ENCODE results near the gene CPLX3. TPM values are rescaled to one million over a fixed set of nuclear protein-coding genes. Genes with fewer than 3 reads are reported as not detected.
A peak's percentile ranks its signal among the peaks of the same experiment; 100 is the strongest.

CPLX3 gene
- total and polyA plus RNA-seq, 4 donors = 0.05 to 0.13 TPM; not detected in 2

- intact Hi-C loops (cut with DNase I) = loop anchor here in 1 of 2 donors (5.0 kb wide), 1 partner anchor 55 kb away; the partner anchor contains the start of gene ULK3
- WGBS, 2 donors = 44 to 50% methylated on average over 13 of the region's 13 CpGs
- Histone ChIP-seq H3K27me3 (ENCODE audit: control insufficient read depth in 1 of 2, insufficient read depth in 2 of 2, low read length in 1 of 2) (no peaks in the 10 kb centered on the region), H3K36me3 (ENCODE audit: control insufficient read depth in 1 of 2, insufficient read depth in 2 of 2, low read length in 1 of 2) (no peaks in the 10 kb centered on the region), H3K4me3 (ENCODE audit: low read length in 2 of 2) (no peak overlapping the region), H3K4me1 (ENCODE audit: control insufficient read depth in 1 of 2, insufficient read depth in 2 of 2, low read length in 2 of 2) (peaks cover 0 to 5% of the 10 kb centered on the region in 2 donors), H3K9me3 (ENCODE audit: control insufficient read depth, low read length) (no peaks in the 10 kb centered on the region), H3K27ac (ENCODE audit: low read depth in 1 of 2, low read length in 2 of 2) (no peak overlapping the region)
- peak in 1 of 2 donors; percentile 90 for DNase-seq
- peak; percentile 32 for ATAC-seq (ENCODE audit: low FRiP score)
Observed at GRCh38 chr15:74787251-74788041, 39.0 kb upstream of the CPLX3 start.

GRCh38 chr15:74788042-74788682 lies 38.3 kb upstream of the CPLX3 start:
- Histone ChIP-seq H3K9me3 (ENCODE audit: control insufficient read depth, low read length) (no peaks in the 10 kb centered on the region), H3K36me3 (ENCODE audit: control insufficient read depth in 1 of 2, insufficient read depth in 2 of 2, low read length in 1 of 2) (no peaks in the 10 kb centered on the region), H3K4me3 (ENCODE audit: low read length in 2 of 2) (no peak overlapping the region), H3K27ac (ENCODE audit: low read depth in 1 of 2, low read length in 2 of 2) (no peak overlapping the region), H3K27me3 (ENCODE audit: control insufficient read depth in 1 of 2, insufficient read depth in 2 of 2, low read length in 1 of 2) (no peaks in the 10 kb centered on the region), H3K4me1 (ENCODE audit: control insufficient read depth in 1 of 2, insufficient read depth in 2 of 2, low read length in 2 of 2) (peaks cover 0 to 5% of the 10 kb centered on the region in 2 donors)
- intact Hi-C loops (cut with DNase I) = loop anchor here in 1 of 2 donors (5.0 kb wide), 1 partner anchor 54 kb away; the partner anchor contains the start of gene ULK3
- DNase-seq (no peak), ATAC-seq (ENCODE audit: low FRiP score) (no peak)
- WGBS, 2 donors = 55 to 56% methylated on average over 7 of the region's 7 CpGs

- H3K36me3 ChIP-seq (ENCODE audit: control insufficient read depth in 1 of 2, insufficient read depth in 2 of 2, low read length in 1 of 2) = no peaks in the 10 kb centered on the region
- H3K27ac ChIP-seq (ENCODE audit: low read depth in 1 of 2, low read length in 2 of 2) = no peak overlapping the region
- intact Hi-C loops (cut with DNase I) = loop anchor here in 1 of 2 donors (5.0 kb wide), 1 partner anchor 54 kb away; the partner anchor contains the start of gene ULK3
- ATAC-seq (ENCODE audit: low FRiP score) = no peak
- H3K9me3 ChIP-seq (ENCODE audit: control insufficient read depth, low read length) = no peaks in the 10 kb centered on the region
- no peaks in the 10 kb centered on the region for H3K27me3 ChIP-seq (ENCODE audit: control insufficient read depth in 1 of 2, insufficient read depth in 2 of 2, low read length in 1 of 2)
- no peak for DNase-seq
- no peak overlapping the region for H3K4me3 ChIP-seq (ENCODE audit: low read length in 2 of 2)
- H3K4me1 ChIP-seq (ENCODE audit: control insufficient read depth in 1 of 2, insufficient read depth in 2 of 2, low read length in 2 of 2) = peaks cover 0 to 5% of the 10 kb centered on the region in 2 donors
- WGBS, 2 donors = 76% methylated on average over 9 of the region's 9 CpGs
Observed at GRCh38 chr15:74788683-74789151, 37.7 kb upstream of the CPLX3 start.

- intact Hi-C loops (cut with DNase I) = loop anchor here in 1 of 2 donors (5.0 kb wide), 1 partner anchor 53 kb away; the partner anchor contains the start of gene ULK3
- no peaks in the 10 kb centered on the region for H3K27me3 ChIP-seq (ENCODE audit: control insufficient read depth in 1 of 2, insufficient read depth in 2 of 2, low read length in 1 of 2)
- no peaks in the 10 kb centered on the region for H3K36me3 ChIP-seq (ENCODE audit: control insufficient read depth in 1 of 2, insufficient read depth in 2 of 2, low read length in 1 of 2)
- H3K4me3 ChIP-seq (ENCODE audit: low read length in 2 of 2) = no peak overlapping the region
- peaks cover 0 to 5% of the 10 kb centered on the region in 2 donors for H3K4me1 ChIP-seq (ENCODE audit: control insufficient read depth in 1 of 2, insufficient read depth in 2 of 2, low read length in 2 of 2)
- H3K9me3 ChIP-seq (ENCODE audit: control insufficient read depth, low read length) = no peaks in the 10 kb centered on the region
- 56 to 60% methylated on average over 14 of the region's 14 CpGs for WGBS, 2 donors
- ATAC-seq (ENCODE audit: low FRiP score) = no peak
- DNase-seq = no peak
- H3K27ac ChIP-seq (ENCODE audit: low read depth in 1 of 2, low read length in 2 of 2) = no peak overlapping the region
Observed at GRCh38 chr15:74789171-74789631, 37.2 kb upstream of the CPLX3 start.

GRCh38 chr15:74789741-74790079 lies 36.7 kb upstream of the CPLX3 start:
- intact Hi-C loops (cut with DNase I) = loop anchor here in 1 of 2 donors (5.0 kb wide), 1 partner anchor 53 kb away; the partner anchor contains the start of gene ULK3
- H3K4me3 ChIP-seq (ENCODE audit: low read length in 2 of 2) = no peak overlapping the region
- H3K27me3 ChIP-seq (ENCODE audit: control insufficient read depth in 1 of 2, insufficient read depth in 2 of 2, low read length in 1 of 2) = no peaks in the 10 kb centered on the region
- DNase-seq = no peak
- 28 to 29% methylated on average over 3 of the region's 3 CpGs for WGBS, 2 donors
- no peak for ATAC-seq (ENCODE audit: low FRiP score)
- peak overlapping the region; percentile 23 to 25 for H3K27ac ChIP-seq (ENCODE audit: low read depth in 1 of 2, low read length in 2 of 2)
- peaks cover 0 to 5% of the 10 kb centered on the region in 2 donors for H3K4me1 ChIP-seq (ENCODE audit: control insufficient read depth in 1 of 2, insufficient read depth in 2 of 2, low read length in 2 of 2)
- no peaks in the 10 kb centered on the region for H3K36me3 ChIP-seq (ENCODE audit: control insufficient read depth in 1 of 2, insufficient read depth in 2 of 2, low read length in 1 of 2)
- no peaks in the 10 kb centered on the region for H3K9me3 ChIP-seq (ENCODE audit: control insufficient read depth, low read length)

- peaks cover 0 to 5% of the 10 kb centered on the region in 2 donors for H3K4me1 ChIP-seq (ENCODE audit: control insufficient read depth in 1 of 2, insufficient read depth in 2 of 2, low read length in 2 of 2)
- H3K9me3 ChIP-seq (ENCODE audit: control insufficient read depth, low read length) = no peaks in the 10 kb centered on the region
- no peak overlapping the region for H3K4me3 ChIP-seq (ENCODE audit: low read length in 2 of 2)
- H3K27me3 ChIP-seq (ENCODE audit: control insufficient read depth in 1 of 2, insufficient read depth in 2 of 2, low read length in 1 of 2) = no peaks in the 10 kb centered on the region
- H3K27ac ChIP-seq (ENCODE audit: low read depth in 1 of 2, low read length in 2 of 2) = peak overlapping the region; percentile 23 to 25
- DNase-seq = peak; percentile 93 to 94
- no peaks in the 10 kb centered on the region for H3K36me3 ChIP-seq (ENCODE audit: control insufficient read depth in 1 of 2, insufficient read depth in 2 of 2, low read length in 1 of 2)
- ATAC-seq (ENCODE audit: low FRiP score) = peak; percentile 40
- WGBS, 2 donors = 8 to 11% methylated on average over 15 of the region's 15 CpGs
- intact Hi-C loops (cut with DNase I) = no loop called here
Observed at GRCh38 chr15:74790080-74790916, 36.1 kb upstream of the CPLX3 start.

GRCh38 chr15:74791007-74791406 lies 35.4 kb upstream of the CPLX3 start:
- DNase-seq = no peak
- Histone ChIP-seq H3K27ac (ENCODE audit: low read depth in 1 of 2, low read length in 2 of 2) (no peak overlapping the region), H3K4me3 (ENCODE audit: low read length in 2 of 2) (no peak overlapping the region), H3K9me3 (ENCODE audit: control insufficient read depth, low read length) (no peaks in the 10 kb centered on the region), H3K27me3 (ENCODE audit: control insufficient read depth in 1 of 2, insufficient read depth in 2 of 2, low read length in 1 of 2) (no peaks in the 10 kb centered on the region), H3K4me1 (ENCODE audit: control insufficient read depth in 1 of 2, insufficient read depth in 2 of 2, low read length in 2 of 2) (peaks cover 0 to 5% of the 10 kb centered on the region in 2 donors), H3K36me3 (ENCODE audit: control insufficient read depth in 1 of 2, insufficient read depth in 2 of 2, low read length in 1 of 2) (no peaks in the 10 kb centered on the region)
- no peak for ATAC-seq (ENCODE audit: low FRiP score)
- intact Hi-C loops (cut with DNase I) = no loop called here
- 59 to 86% methylated on average over 1 of the region's 1 CpG for WGBS, 2 donors

GRCh38 chr15:74791667-74792066 lies 34.8 kb upstream of the CPLX3 start:
- peaks cover 0 to 5% of the 10 kb centered on the region in 2 donors for H3K4me1 ChIP-seq (ENCODE audit: control insufficient read depth in 1 of 2, insufficient read depth in 2 of 2, low read length in 2 of 2)
- no peaks in the 10 kb centered on the region for H3K27me3 ChIP-seq (ENCODE audit: control insufficient read depth in 1 of 2, insufficient read depth in 2 of 2, low read length in 1 of 2)
- intact Hi-C loops (cut with DNase I) = no loop called here
- H3K36me3 ChIP-seq (ENCODE audit: control insufficient read depth in 1 of 2, insufficient read depth in 2 of 2, low read length in 1 of 2) = no peaks in the 10 kb centered on the region
- 88 to 89% methylated on average over 7 of the region's 7 CpGs for WGBS, 2 donors
- H3K4me3 ChIP-seq (ENCODE audit: low read length in 2 of 2) = no peak overlapping the region
- no peaks in the 10 kb centered on the region for H3K9me3 ChIP-seq (ENCODE audit: control insufficient read depth, low read length)
- H3K27ac ChIP-seq (ENCODE audit: low read depth in 1 of 2, low read length in 2 of 2) = no peak overlapping the region
- no peak for ATAC-seq (ENCODE audit: low FRiP score)
- no peak for DNase-seq

Data from aorta (tissue), 5 donors.